GM18499 (cell line): ENCODE measurements around the gene TRNP1.

Experiments used
- ATAC-seq: cut with Tn5 transposase; IDR thresholded peaks from one replicate; pipeline ENCODE4 v1.9.1; 2021; ENCODE audit warnings: moderate number of reproducible peaks; ENCODE audit not compliant: insufficient read depth, unreplicated experiment

The TRNP1 gene

DNA sequence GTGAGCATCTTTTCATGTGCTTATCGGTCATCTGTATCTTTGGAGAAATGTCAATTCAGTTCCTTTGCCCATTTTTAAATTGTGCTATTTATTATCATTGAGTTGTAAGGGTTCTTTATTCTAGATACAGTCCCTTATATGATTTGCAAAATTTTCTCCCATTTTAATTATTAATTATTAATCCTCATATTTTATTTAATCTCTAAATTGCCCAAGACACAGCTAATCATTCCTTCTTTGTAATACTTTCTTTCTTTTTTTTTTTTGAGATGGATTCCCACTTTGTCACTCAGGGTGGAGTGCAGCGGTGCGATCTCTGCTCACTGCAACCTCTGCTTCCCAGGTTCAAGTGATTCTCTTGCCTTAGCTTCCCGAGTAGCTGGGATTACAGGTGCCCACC, 32.2 kb downstream of the TRNP1 start:
- ATAC-seq = no peak

DNA sequence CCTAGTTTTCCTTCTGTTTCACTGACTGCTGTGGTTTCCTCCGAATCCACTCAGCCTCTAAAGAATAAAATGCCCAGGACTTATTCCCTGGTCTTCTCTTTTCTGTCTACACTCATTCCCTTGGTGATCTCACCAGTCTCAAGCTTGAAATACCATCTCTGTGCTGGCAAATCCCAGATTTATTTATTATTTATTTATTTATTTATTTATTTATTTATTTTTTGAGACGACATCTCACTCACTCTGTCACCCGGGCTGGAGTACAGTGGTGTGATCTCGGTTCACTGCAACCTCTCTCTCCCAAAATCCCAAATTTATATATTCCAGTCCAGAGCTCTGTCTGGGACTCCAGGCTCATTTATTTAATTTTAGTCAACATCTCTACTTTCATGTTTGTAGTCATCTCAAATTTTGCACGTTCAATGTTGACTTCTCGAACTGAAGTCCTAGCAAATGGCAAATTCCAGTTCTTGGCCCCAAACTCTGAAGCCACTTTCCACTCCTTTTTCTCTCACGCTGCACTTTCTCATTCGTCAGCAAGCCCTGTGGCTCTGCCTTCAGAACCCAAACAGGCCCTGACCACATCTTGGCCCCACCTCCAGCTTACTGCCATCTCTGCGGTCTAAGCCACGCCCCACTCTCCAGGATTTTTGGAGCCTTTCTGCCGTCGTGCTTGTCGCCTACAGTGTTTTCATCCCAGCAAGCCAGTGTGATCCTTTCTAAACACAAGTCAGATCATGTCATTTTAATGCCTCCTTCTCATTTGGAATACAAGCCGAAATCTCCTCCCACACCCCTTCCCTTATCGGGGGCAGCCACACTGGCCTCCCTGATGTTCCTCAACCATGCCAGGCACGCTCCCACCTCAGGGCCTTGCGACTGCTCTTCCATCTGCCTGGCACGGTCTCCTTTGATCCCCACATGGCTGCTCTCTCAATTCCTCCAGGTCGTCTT, 33.4 kb downstream of the TRNP1 start:
- no peak for ATAC-seq

DNA sequence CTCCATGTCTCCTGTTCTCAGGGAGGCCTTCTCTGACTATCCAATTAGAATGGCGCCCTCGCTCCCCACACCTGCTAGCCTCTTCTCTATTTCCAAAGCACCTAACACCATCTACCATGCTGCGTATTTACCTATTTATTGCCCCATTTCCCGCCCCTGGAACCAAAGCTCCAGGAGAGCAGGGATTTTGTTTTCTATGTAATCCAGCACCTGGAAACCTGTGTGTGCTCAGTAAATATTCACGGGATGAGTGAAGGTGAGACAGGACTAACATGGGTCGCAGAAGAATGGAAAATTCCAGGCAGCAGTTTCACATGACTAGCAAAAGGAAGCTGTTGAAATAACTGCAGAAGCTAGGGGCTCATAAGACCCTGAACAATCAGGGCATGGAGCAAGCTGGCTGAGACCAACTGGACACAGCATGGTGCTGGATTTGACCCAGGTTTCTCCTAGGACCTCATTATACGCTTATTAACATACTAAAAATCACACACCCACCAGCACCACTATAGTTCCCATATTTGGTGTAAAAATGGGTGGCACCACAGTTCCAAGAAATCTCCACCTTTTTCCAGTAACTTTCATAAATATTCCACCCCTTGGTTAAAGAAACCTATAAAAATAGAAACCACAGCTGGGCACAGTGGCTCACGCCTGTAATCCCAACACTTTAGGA, 34.2 kb downstream of the TRNP1 start:
- no peak for ATAC-seq

DNA sequence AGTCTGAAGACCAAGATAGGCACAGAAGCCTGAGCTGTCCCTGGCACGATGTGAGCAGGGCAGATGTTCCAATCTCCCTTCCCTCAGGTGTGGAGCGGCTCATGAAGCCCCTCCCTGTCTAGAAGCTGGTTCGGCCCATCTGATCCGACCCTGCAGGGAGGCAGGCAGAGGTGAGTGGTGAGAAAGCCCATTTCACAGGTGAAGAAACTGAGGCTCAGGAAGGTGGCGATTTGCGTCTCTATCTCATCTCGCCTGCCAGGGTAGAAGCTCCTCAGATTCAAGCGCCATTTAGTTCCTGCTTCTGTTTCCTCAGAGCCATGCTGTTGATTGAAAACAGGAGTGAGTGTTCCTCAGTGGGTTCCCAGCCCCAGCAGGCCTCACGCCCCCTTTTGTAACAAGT, 36.0 kb downstream of the TRNP1 start:
- ATAC-seq = no peak

DNA sequence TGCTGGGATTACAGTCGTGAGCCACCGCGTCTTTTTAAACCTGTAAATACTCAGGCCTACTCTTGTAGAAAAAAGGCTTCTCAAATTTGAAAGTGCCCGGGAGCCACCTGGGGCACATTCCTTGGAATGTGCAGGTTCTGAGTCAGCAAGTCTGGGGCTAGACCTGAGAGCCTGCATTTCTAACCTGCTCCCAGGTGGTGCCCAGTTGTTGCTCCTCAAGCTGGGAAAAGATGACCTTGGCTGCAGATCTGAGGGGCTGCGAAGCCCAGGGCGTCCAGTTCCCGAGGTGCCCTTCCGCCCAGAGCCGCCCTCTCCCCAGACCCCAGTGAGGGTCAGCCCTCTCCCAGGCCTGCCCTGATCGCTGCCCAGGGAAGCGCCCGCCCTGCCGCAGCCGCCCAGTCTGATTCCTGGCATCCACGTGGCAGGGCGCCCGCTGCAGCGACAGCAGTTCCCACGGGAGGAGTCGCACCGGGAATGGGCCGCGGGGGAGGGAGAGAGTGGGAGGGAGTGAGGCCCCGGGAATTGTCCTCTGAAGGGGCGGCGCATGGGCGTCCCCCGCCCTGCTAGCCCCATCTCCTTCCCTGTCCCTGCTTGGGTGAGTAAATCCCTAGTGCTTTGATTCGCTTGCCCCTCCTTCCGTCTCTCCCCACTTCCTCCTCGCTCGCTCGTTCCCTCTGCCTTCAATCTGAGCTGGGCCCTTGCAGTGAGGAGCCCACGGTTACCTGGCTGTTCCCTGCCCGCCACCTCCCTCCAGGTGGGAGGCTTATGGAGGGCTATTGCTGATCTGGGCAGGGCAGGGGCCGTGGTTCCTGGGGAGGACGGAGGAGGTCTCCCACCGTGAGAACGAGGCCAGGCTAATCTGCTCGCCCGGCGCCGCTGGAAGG, 38.0 kb downstream of the TRNP1 start:
- ATAC-seq = no peak

DNA sequence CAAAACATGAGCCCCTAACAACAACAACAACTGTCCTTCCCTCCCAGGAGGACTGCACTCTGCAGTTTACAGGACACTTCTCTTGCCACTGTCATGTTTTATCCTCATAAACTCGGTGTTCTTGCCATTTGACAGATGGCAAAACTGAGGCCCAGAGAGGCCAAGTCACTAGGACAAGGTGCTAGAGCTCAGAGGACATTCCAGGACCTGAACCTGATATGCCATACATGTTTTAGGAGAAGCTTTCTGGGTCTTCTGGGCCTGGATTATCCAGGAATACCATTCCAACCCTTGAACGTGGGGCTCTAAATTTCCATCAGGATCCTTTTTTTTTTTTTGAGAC, 38.6 kb downstream of the TRNP1 start:
- ATAC-seq = no peak

DNA sequence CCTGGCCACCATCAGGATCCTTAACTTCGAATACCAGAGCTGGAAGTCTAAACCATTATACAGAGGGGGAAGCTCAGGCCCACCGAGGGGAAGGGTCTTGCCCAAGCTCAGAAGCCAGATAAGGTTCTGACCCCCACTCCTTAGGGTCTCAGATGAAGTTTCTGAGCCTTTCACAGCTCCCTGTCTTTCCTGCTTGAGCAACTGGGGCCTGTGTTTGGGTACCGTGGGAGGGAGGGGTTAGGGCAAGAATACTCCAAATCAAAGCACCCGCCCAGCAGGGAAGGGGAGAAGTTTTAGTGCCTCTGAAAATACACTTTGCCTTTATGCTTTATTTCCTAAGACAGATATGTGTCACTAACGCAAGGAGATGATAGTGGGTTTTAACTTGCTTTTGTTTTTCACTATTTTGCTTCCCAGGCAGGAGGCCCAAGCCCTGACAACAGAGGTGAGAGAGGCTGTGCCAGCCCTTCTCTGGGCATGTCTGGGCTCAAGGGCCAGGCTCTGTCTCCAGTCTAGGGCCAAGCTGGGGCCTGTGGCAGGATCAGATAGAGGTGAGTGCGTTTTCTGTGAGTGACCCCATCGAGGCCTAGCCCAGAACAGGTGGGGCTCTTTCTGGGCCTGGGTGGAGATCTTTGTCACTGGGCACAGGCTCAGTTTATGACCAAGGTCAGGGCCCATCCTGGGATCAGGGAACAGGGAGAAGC, 39.7 kb downstream of the TRNP1 start:
- no peak for ATAC-seq

DNA sequence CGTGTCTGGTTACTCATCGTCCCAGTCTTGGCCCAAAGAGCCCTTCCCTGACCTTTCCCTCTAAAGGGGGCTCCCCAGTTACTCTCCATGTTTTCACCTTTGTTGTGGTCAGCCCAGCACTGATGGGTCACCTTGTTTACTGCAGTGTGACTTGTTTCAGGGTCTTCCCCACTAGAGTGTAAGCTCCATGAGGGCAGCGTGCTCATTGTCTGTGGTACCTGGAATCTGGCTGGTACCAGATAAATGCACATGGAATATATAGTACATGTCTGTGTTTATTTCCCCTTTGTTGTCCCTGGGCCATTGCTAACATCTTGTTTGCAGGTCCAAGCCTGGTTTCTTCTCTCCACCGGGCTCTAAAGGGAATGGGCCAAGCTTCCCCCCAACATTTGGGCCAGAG, 41.9 kb downstream of the TRNP1 start:
- ATAC-seq = no peak

DNA sequence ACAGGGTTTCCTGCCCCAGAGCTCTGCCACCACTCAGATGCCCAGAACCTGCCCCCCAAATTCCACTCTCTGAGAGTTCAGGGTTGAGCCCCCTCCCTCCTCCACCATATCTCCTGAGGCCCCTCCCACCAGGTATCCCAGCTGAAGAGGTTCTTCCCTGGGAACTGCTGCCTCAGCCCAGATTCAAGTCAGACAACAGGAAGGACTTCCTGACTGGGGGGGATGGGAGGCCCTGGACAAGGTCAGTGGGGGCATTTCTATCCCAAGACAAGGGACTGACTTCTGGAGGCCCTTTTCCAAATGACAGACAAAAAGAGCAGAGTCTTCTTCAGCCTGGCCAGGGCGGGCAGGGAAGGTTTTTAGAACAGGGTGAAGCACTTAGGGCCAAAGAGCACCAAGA, 43.2 kb downstream of the TRNP1 start:
- no peak for ATAC-seq

DNA sequence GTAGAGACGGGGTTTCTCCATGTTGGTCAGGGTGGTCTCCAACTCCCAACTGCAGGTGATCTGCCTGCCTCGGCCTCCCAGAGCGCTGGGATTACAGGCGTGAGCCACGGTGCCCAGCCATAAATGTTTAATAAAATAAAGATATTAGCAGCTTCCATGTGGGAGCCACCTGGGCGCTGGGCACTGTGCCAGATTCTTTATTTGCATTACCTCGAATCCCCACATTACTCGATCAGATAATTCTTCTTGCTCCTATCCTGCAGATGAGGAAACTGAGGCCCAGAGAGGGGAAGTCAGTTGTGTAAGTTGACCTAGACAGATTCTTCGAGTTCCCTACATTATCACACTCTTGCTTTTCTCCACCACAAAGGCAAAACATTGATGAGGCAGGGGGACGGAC, 44.0 kb downstream of the TRNP1 start:
- ATAC-seq = no peak

DNA sequence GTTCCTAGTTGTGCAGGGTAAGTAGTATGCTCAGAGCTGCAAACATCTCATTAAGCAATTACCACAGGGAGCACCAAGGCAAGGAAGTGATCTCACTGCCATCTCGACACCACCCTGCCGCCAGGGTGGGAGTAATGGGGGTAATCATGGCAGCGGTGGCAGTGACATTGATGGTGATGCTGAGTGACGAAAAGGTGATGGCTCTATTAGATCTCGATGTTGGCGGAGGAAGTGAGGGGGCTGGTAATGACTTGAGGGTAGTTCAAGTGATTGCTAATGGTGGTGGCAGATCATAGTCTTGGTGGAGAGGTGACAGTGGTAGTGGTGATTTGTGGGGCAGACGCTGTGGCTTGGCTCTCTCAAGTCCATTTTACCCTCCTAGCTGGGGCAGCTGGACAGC, 44.5 kb downstream of the TRNP1 start:
- ATAC-seq = no peak

DNA sequence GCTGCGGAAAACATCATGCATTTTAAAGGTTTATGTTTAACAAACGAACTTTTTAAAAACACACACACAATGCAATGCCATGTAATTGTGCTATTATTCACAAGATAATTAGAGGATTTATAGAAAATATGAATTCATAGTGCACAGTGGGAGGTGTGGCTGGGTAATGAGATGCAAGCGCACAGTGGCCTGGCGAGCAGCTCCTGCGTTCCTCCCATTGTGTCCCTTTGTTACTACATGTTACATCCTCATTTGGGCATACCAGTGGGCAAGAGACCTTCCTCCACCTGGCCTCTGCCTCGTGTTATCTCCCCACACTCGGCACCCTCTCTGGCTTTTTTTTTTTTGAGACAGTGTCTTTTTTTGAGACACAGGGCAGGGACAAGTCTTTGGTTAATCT, 49.2 kb downstream of the TRNP1 start:
- ATAC-seq = no peak

DNA sequence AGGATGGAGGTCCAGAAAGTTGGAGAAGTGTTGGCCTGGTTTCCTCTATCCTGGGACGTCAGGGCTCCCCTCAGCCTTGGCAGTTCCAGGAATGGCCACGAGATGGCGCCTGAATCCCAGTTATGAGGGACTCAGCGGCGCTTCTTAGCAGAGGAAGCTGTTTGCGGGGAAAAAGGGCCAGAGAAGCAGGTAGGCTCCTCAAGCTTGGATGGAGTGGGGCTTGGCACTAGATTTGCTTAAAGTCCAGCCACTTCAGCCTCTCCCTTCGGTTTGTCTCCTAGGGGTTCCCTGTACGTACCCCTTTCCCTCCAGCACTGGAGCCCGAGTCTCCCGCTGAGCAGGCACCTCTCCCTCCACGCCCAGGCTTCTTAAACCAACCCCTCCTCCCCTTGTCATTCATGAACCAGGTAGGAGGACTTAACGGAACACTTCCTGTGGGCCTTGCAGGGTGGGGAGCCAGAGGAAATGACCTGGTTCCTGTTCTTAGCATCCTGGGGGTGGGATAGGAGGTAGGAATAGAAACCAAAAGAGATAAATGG, 51.2 kb downstream of the TRNP1 start:
- no peak for ATAC-seq

DNA sequence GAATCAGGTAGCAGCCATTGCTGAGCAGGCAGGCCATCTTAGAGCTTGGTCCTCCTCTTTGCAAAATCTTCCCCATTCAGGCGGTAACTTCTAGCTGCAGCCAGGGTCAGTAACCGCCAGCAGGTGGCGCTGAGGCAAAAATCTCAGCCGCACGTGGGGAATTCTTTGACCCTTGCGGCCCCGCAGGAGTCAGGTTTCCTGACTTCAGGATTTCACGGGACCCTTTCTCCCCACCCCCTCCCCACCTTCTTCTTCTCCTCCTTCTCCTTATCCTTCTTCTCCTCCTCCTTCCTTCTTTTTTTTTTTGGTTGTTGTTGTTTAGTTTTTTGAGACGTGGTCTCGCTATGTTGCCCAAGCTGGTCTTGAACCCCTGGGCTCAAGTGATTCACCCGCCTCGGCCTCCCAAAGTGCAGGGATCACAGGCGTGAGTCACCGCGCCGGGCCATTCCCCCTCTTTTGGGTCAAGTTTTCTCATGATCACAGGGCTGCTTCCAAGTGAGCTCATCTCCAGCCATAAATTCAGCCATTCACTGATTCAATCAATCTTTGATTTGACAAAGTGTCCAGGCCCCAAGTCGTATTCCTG, 52.6 kb downstream of the TRNP1 start:
- ATAC-seq = no peak

DNA sequence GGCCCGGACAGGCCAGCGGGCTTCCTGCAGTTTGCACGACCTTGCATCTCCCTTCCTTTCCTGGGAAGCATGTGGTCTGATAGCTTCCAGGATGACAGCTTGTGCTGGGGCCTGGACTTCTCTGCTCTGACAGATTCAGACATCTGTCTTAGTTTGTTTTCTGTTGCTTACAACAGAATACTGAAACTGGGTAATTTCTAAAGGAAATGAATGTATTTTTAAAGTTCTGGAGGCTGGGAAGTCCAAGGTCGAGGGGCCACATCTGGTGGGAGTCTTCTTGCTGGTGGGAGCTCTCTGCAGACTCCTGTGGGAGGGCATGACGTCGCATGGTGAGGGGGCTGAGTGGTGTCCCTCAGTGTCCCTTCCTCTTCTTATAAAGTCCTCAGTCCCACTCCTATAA, 54.4 kb downstream of the TRNP1 start:
- no peak for ATAC-seq

DNA sequence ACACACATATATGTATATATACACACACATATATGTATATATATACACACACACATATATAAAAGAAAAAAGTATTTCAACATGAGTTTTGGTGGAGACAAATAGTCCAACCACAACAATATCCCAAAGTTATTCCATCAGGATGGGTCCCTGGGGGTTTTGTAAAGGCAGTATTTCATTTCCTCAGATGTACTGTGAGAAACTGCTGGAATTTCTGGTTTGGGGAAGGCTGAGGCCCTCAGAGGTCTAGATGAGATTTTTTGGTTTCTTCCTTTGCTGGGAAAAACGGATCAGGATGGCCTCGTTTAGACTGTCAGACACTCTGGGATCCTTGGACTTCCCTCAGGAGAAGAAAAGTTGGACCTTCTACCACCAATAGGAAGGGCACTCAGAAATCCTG, 55.6 kb downstream of the TRNP1 start:
- ATAC-seq = no peak

DNA sequence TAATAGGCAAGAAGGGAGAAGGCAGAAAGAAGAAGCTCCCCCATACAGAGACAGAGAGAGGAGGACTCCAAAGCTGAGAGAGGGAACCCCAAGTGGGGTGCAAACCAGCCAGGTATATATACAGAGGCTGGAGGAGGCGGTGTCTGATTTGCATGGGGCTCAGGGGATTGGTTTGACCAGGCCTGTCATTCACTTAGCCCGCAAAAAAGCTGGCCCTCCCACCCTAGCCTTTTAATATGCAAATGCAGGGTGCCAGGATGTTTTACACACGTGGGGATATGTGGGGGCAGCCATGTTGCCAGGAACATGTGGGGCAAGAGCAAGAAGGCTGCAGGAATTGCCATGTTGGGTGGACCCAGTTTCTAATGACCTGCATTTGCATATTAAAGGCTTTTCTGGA, 56.1 kb downstream of the TRNP1 start:
- no peak for ATAC-seq
